Subcutaneous adipose tissue (tissue), 4 donors: Measurements from ENCODE around the gene YIPF4. TPM values are rescaled to one million over a fixed set of nuclear protein-coding genes. Genes with fewer than 3 reads are reported as not detected.

ENCODE experiments used
- CTCF ChIP-seq: fragments of 450-650 bp; IDR thresholded peaks from one replicate; pipeline ENCODE4 v1.5.1; 2016; ENCODE audit warnings: low read depth, mild to moderate bottlenecking, control low read depth, antibody characterized with exemption, moderate library complexity
- total RNA-seq, 4 donors: library from RNA; depleted of rRNA; stranded (reverse); fragments of >200 nt; gene quantifications; one replicate each; pipeline ENCODE4 v1.1.0, GENCODE V29; 2016

Gene YIPF4
- total RNA-seq, 4 donors from 2014 or later, result 29.4 to 48.9 (median 32.1) TPM

- no peak for TF ChIP-seq CTCF
Observed at GRCh38 chr2:32342801-32343200, 65.1 kb downstream of the YIPF4 start.

- no peak for TF ChIP-seq CTCF
Observed at GRCh38 chr2:32355976-32356680, 78.4 kb downstream of the YIPF4 start.

GRCh38 chr2:32356681-32357317 lies 79.1 kb downstream of the YIPF4 start, which contains the start of gene BIRC6:
Gene BIRC6, plus strand, starts transcription at chr2:32357023. Its CDS starts 139 bp downstream, at chr2:32357162.
- TF ChIP-seq CTCF, result no peak

DNA sequence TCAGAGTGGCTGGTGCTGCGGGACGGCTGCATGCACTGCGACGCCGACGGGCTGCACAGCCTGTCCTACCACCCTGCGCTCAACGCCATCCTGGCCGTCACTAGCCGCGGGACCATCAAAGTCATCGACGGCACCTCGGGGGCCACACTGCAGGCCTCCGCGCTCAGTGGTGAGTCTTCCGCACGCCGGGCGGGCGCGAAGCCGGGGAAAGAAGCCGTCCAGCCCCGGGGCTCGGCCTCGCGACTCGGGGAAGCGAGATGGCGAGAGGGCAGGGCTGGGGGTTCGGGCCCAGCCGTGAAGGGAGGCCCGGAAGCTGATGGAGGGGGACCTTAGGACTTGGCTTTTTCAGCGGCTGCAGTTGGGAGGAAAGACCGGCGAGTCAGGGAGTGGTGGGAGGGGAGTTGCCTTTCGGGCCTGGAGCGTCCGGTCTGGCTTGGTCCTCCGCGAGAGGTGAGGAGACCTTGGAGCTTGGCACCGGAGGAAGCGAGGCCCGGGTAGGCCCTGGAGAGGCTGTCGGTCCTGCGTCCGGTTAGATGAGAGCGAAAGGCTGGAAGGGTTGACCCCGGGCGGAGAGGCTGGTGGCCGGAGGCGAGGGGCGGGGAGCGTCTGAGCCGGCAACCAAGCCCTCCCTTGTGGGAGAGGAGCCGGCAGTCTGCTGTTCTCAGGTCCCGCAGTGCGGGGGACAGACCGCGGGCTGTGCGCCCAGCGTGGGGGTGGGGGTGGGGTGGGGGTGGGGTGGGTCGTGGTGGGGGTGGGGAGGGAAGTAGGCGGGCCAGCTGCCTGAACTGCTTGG lies 79.8 kb downstream of the YIPF4 start:
- no peak for TF ChIP-seq CTCF

DNA sequence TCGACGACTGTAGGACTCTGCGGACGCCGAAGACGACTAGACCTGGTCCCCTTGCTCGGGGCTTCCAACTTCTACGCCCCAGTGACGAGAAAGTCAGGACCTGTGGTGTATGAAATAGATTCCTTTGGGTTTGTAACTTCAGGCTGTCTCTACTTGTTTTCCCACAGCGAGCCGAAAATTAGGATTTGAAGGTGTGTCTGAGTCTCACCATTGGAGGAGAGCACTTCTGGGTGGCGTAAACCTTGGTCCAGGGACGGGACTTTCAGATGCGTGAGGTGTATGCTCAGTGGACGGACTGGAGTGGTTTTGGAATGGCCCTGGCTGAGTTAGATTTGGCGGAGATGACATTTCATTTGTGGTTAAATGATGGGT lies 80.4 kb downstream of the YIPF4 start:
- TF ChIP-seq CTCF, result no peak

- TF ChIP-seq CTCF, result no peak
Observed at GRCh38 chr2:32360416-32360815, 82.7 kb downstream of the YIPF4 start.

DNA sequence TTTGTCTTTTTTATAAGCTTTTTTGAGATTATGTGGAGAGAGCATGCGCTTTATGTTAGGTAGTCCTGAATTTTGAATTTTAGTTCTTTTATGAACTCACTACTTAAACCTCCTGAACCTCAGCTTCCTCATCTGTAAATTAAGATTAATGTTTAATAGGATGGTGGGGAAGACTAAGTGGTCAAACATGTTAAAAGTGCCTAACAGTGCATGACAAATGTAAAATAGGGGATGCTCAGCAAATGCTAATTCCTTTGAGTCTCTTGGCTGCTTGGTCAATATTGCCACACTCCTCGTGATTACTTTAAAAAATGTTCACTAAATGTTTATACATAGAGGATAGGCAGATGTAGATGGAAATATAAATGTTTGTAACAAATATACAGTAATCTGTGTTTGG lies 85.9 kb downstream of the YIPF4 start:
- TF ChIP-seq CTCF, result no peak
